ENCODE results near the gene BUD31.

BUD31 gene

GRCh38 chr7:99428972-99429566, 20.3 kb downstream of the BUD31 start:
- TF ChIP-seq GATA3 (IDR thresholded peaks at IDR 0.05; ENCODE audit: low read depth, low read length) (no peak), GATA2 (IDR thresholded peaks at IDR 0.05; ENCODE audit: low read depth, low read length) (no peak)

GRCh38 chr7:99429756-99430155, 21.0 kb downstream of the BUD31 start:
- TF ChIP-seq GATA3 (IDR thresholded peaks at IDR 0.05; ENCODE audit: low read depth, low read length) (no peak), GATA2 (IDR thresholded peaks at IDR 0.05; ENCODE audit: low read depth, low read length) (no peak)

GRCh38 chr7:99433158-99433557, 24.4 kb downstream of the BUD31 start:
- TF ChIP-seq GATA2 (IDR thresholded peaks at IDR 0.05; ENCODE audit: low read depth, low read length) = no peak
- TF ChIP-seq GATA3 (IDR thresholded peaks at IDR 0.05; ENCODE audit: low read depth, low read length) = no peak

- no peak for TF ChIP-seq GATA3 (IDR thresholded peaks at IDR 0.05; ENCODE audit: low read depth, low read length)
- no peak for TF ChIP-seq GATA2 (IDR thresholded peaks at IDR 0.05; ENCODE audit: low read depth, low read length)
Observed at GRCh38 chr7:99437946-99438572, 29.3 kb downstream of the BUD31 start.

- no peak for TF ChIP-seq GATA3 (IDR thresholded peaks at IDR 0.05; ENCODE audit: low read depth, low read length)
- no peak for TF ChIP-seq GATA2 (IDR thresholded peaks at IDR 0.05; ENCODE audit: low read depth, low read length)
Observed at GRCh38 chr7:99438573-99439480, 30.1 kb downstream of the BUD31 start, which contains the start of the genes CPSF4 and PTCD1. CPSF4 (plus strand) TSS chr7:99438943; CDS start chr7:99439083, 140 bp downstream. PTCD1 (minus strand) TSS chr7:99438798; CDS start chr7:99435242, 3,556 bp downstream.

- TF ChIP-seq GATA3 (IDR thresholded peaks at IDR 0.05; ENCODE audit: low read depth, low read length) = no peak
- TF ChIP-seq GATA2 (IDR thresholded peaks at IDR 0.05; ENCODE audit: low read depth, low read length) = no peak
Observed at GRCh38 chr7:99440195-99440594, 31.4 kb downstream of the BUD31 start.

GRCh38 chr7:99446096-99446495, 37.3 kb downstream of the BUD31 start:
- TF ChIP-seq GATA2 (IDR thresholded peaks at IDR 0.05; ENCODE audit: low read depth, low read length) (no peak), GATA3 (IDR thresholded peaks at IDR 0.05; ENCODE audit: low read depth, low read length) (no peak)

- TF ChIP-seq GATA3 (IDR thresholded peaks at IDR 0.05; ENCODE audit: low read depth, low read length) = no peak
- TF ChIP-seq GATA2 (IDR thresholded peaks at IDR 0.05; ENCODE audit: low read depth, low read length) = no peak
Observed at GRCh38 chr7:99447943-99448342, 39.2 kb downstream of the BUD31 start.

GRCh38 chr7:99448855-99449254, 40.1 kb downstream of the BUD31 start:
- TF ChIP-seq GATA3 (IDR thresholded peaks at IDR 0.05; ENCODE audit: low read depth, low read length) (no peak), GATA2 (IDR thresholded peaks at IDR 0.05; ENCODE audit: low read depth, low read length) (no peak)

- TF ChIP-seq GATA3 (IDR thresholded peaks at IDR 0.05; ENCODE audit: low read depth, low read length) (no peak), GATA2 (IDR thresholded peaks at IDR 0.05; ENCODE audit: low read depth, low read length) (no peak)
Observed at GRCh38 chr7:99449326-99449725, 40.6 kb downstream of the BUD31 start.

GRCh38 chr7:99451936-99452335, 43.2 kb downstream of the BUD31 start:
- TF ChIP-seq GATA3 (IDR thresholded peaks at IDR 0.05; ENCODE audit: low read depth, low read length) (no peak), GATA2 (IDR thresholded peaks at IDR 0.05; ENCODE audit: low read depth, low read length) (no peak)

- no peak for TF ChIP-seq GATA2 (IDR thresholded peaks at IDR 0.05; ENCODE audit: low read depth, low read length)
- no peak for TF ChIP-seq GATA3 (IDR thresholded peaks at IDR 0.05; ENCODE audit: low read depth, low read length)
Observed at GRCh38 chr7:99452541-99452940, 43.8 kb downstream of the BUD31 start.

- no peak for TF ChIP-seq GATA2 (IDR thresholded peaks at IDR 0.05; ENCODE audit: low read depth, low read length)
- TF ChIP-seq GATA3 (IDR thresholded peaks at IDR 0.05; ENCODE audit: low read depth, low read length) = no peak
Observed at GRCh38 chr7:99453105-99453504, 44.3 kb downstream of the BUD31 start.

GRCh38 chr7:99455874-99456273, 47.1 kb downstream of the BUD31 start:
- no peak for TF ChIP-seq GATA2 (IDR thresholded peaks at IDR 0.05; ENCODE audit: low read depth, low read length)
- no peak for TF ChIP-seq GATA3 (IDR thresholded peaks at IDR 0.05; ENCODE audit: low read depth, low read length)

Measured in SH-SY5Y (cell line).